HG03025 (cell line): ENCODE measurements around the gene COL23A1.

ENCODE experiments used
- ATAC-seq: cut with Tn5 transposase; IDR thresholded peaks from one replicate; pipeline ENCODE4 v1.9.1; 2021; ENCODE audit warnings: mild to moderate bottlenecking, moderate library complexity; ENCODE audit not compliant: unreplicated experiment, low FRiP score

COL23A1 gene

DNA sequence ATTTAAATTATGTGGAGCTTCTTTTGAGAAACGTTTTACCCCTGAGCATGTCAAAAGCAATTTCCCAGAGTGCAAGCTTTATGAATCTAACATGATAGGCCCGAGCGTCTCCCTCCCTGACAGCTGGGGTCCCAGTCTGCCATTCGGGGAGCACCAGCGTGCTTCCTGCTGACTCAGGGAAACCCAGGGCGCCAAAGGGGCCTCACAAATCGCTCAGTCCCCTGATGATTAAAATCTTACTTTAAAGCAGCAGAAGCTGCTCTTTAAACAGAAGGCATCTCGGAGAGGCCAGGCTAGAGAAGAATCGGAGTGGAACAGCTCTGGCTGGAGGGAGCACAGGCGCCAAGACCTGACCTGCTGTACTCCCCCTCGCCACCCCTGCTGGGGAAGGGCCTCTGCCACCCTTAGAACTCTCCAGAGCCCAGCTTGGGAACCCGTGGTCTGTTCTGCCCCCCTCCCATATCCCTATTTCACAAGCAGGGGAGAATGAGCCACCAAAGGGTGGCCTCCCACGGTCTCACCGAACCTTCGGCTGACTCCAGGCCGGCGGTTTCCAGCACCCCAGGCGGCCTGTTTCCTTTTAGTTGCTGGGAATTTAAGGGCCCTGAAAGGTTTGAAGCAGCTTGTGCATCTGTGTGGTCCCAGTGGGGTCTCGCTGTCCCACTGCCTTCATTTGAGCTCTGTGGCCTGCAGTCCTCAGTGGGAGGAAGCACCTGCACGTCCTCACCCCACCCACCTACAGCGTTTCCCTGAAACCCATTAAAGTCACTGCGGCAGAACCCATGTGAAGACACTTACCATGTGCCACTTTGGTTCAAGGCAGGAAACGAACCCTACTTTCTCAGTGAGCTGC lies 147.6 kb downstream of the COL23A1 start:
- ATAC-seq, result no peak

DNA sequence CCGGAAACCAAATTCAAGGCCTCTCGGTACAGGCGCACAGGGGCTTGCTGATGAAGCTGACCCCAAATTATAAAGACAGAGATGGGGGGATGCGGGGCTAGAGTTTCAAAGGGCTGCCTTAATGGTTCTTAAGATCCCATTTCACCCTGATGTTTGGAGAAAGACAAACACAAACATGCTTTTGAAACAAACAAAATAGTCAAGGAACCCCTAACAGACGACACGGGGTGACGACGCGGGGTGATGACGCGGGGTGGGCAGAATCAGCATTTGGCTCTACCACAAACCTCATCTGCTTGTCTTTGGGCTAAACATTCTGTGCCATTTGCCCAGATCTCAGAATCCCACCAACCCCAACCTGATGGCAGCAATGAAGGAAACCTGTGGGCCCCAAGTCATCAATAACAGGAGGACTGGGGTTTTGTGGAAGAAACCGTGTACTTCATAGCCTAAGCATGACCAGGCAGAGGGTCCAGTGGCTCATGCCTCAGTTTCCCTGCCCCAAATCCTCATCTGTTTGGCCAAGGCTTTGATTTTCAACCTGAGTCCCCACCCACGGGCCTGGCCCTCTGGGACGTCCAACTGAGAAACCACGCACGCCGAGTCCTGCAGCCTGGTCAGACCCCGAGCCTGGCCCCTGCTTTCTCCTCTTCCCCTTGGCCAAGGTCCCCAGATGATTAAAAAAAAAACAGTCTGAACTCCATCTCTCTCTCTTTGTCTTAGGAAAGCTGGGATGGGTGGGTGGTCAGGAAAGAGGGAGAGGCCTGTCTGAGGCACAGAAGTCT lies 148.5 kb downstream of the COL23A1 start:
- ATAC-seq, result no peak

DNA sequence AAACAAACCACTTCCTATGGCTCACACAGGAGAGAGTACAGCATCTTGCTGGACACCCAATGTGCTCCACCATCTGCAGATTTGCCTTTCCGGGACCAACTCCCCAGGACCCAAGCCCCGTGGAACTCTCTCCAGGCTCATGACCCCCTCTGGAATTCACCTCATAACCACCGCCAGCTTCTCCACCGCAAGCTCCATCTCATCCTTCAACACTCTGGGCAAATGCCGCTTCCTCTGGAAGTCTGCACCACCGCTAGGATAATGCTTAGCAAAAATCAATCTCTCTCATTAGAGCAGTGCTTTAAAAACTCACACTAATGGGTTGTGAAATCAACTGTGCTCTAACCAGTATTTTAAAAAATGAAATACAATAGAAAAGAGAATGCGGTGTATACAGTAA lies 150.0 kb downstream of the COL23A1 start:
- ATAC-seq, result no peak

DNA sequence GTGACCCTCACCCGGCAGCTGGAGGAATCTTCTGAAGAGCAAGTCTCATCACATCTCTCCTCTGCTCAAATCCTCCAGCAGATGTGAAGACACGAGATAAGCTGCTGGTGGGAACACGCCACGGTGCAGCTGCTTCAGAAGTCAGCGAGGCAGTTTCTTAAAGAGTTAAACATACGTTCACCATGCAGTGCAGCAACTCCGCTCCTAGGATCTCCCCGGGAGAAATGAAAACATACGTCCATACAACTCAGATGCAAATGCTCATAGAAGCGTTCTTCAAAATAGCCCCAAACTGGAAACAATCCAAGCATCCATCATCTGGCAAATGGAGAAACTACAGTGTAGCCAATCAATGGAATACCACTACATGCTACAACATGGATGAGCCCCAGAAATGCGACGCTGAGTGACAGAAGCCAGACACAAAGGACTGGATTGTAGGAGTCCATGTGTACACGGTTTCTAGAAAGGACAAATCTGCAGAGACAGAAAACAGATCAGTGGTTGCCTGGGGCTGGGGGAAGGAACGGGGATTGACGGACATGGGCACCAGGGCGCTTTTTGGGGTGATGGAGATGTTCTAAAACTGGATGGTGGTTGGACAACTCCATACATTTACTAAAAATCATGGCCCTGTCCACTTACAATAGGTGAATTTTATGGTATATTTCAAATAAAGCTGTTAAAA lies 150.6 kb downstream of the COL23A1 start:
- ATAC-seq, result no peak

DNA sequence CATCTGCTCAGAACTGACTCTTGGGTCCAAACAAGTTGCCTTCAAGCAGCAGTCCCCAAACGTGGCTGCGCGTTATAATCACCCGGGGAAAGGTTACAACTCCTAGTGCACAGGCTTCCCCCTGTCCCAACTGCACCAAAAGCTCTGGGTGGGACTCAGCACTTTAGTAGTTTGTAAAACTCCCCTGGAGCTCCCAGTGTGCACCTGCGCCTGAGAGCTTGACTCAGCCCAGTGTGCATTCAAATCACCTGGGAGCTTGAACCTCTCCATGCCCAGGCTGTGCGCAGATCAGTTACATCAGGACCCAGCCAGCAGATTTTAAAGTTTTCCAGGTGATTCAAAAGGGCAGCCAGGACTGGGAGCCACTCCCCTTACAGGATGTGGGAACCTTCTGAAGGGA lies 151.4 kb downstream of the COL23A1 start:
- no peak for ATAC-seq

DNA sequence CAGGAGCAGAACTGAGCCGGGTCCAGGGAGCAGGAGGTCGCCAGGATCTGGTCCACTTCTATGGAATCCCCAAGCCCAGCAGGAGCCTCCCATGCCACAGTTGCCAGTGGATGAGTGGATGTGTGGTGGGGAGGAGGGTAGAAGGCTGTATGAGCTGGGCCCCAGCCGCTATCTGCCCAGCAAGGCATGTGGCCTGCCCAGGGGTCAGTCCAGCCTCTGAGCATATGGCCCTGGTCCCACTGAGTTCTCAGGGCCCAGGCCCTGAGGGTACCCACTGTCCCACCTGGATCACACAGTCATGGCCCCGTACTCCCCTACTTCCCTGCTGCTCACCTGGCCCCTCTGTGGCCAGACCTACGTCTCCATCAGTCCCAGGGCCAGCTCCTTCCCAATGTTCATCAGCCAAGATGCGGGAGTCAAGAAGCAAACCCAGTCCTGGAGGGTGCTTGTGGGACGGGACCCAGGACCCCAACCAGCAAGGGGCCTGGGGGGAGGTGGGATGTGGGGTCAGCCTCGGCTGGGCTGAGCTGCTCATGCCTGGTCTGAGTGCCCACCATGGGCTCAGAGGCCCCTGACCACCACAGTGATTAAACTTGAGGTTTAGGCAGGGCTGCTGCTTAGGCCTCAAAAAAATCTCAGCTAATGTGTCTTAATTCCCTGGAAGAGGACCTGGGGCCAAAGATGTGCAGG lies 152.7 kb downstream of the COL23A1 start:
- no peak for ATAC-seq

DNA sequence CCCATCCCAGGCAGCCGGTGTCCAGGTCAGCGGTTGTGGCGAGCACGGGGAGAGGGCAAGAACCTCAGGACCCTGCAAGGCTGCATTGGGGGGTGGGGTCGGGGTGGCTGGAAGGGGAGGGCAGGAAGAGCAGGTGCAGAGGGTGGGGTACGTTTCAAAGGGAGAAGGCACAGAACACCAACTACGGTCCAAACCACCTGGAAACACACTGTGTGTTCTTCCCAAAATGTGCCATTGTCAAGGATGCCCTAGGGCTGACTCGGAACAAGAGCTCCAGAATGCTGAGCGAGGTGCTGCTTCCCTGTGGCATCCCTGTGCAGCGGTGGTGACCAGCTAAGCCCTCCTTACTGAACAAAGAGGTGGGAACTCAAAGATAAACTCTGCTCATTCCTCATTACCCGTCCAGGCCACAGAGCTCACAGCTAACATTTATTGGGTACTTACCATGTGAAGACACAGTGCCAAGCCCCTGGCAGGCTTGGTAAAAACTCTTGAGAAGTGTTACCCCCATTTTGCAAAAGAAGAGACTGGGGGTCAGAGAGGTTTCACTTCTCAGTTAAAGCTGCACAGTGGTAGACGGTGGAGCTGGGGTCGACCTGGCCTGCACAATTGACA lies 153.8 kb downstream of the COL23A1 start:
- ATAC-seq, result no peak

DNA sequence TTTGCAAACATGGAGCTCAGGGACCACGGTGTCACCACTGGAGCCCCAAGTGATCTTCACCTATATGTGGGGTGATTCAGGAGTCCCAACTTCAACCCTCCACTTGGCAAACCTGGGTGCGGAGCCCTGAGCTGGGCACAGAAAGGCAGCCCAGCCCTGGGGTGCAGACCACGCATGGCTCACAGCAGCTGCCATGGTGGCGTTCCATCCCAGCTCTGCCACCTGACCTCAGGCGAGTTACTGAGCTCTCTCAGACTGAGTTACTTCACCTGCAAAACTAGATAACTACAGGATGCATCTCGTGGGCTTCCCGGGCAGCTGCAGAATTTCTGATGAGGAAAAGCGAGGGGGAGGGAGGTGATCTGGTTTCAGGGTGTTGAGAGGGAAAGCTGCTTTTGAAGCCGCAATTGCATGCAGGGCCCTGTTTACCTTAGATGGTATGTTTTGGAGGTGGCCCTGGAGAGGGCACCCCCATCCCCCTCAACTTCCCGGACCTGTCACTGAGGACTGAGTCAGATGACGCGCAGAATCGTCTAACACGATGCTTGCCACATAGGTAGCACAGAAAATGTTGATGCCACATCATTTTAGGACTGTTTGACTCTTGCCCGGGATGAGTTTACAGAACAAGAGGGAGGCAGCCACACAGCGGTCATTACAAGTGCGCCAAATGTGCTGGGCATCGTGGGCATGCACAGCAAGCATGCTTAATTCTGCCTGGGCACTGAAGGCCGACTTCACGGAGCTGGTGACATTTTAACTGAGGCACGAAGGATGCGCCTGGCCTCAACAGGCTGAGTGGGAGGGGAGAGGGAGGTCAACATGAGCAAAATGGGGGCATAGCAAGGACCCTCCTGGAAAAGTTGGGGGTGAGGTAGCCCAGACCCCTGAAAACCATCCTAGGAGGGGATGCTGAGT lies 154.6 kb downstream of the COL23A1 start:
- no peak for ATAC-seq

DNA sequence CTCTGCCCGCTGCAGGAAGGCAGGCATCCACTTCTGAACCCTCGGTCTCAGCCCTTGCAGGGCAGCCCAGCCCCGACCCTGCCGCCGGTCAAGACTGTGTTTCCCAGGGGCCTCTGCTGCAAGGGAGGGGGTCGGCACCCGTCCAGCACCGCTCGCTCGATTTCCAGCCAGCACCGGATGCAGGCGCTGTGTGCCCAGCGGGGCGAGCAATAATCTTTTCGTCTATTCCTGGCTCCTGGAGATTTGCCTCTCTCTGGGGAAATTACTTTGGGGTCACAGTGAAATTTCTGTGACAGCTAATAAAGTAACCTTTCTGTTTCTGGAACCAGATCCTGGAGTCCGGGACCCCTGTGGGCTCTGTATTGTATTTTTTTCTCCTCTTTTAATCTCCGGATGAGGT lies 155.3 kb downstream of the COL23A1 start:
- no peak for ATAC-seq

DNA sequence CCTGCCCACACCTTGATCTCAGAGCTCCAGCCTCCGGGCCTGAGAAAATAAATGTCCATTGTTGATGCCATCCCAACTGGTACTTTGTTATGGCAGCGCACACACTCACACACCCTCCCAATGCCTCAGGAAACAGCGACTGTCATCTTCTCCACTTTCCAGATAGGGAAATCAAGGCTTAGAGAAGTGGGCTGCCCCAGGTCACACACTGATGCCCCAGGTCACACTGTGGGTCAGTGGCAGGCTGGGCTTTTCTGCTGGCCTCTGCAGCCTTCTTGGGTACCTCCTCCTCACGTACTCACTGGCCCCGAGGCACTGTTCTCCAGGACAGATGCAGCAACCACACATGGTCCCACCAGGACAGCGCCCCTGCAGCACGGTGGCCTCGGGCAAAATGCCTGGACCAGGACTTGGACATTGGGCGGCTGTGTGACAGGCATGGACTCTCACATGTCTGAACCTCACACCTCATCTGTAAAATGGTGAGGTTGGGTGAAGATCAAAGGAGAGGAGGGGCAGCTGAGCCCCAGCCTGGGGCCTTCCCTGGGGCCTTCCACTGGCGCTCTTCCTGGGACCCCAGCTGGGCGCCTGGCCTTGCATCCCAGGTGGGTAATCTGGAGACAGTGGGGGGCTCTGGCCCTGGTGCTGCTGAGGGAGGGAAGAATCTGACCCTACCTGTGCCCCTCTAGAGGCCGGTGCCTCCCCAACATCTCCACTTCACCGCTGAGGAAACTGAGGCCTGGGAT lies 156.0 kb downstream of the COL23A1 start:
- ATAC-seq, result no peak

DNA sequence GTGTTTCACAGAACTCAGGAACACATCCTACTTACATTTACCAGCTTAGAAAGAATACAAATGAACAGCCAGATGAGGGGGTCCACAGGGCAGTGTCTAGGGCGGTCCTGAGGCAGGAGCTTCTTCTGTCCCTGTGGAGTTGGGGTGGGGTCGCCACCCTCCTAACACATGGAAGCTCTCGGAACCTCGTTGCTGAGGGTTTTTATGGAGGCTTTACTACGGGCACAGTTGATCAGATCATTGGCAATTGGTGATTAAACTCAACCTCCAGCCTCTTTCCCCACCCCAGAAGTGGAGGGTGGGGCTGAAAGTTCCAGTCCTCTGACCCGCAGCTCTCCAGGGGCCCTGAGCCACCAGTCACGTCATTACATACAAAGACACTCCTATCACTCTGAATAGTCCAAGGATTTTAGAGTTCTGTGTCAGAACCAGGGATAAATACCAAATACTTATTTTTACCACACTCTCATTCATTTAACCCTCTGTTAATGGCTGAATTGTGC lies 156.9 kb downstream of the COL23A1 start:
- ATAC-seq, result no peak

DNA sequence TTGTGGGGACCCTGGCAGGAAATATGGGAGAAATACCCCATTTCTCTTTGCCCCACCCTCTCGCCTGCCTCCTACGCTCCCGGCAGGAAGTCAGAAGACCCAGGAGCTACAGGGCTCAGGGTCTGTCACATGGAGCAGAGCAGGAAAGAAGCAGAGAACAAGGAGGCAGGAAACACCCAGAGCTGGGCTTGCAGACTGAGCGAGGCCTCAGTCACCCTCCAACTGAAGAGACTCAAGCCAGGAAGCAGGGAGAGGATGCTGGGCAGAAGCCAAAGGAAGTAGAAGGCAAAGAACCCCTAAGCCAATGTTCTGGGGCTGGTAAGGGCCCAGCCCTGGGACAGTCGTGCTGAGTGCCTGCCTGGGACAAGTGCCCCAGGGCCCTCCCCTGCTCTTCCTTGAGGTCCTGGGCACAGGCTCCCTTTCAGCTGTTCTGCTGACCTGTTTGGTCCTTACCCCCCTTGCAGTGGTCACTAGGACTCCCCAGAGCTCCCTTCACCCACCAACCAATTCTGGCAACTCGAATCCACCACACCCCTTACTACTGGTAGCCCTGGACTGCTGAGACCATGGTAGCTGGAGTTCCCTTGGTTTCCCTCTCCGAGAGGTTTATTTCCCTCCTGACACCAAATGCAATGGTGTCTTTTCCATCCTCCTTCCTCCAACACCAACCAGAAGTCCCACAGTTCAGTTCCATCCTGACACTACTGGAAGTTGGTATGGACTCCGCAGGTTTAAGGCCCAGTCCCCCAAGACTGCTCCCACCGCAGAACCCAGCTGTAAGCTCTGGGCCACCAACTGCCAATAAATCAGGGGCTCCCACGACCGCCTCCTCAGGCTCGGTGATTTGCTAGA lies 157.5 kb downstream of the COL23A1 start:
- no peak for ATAC-seq

DNA sequence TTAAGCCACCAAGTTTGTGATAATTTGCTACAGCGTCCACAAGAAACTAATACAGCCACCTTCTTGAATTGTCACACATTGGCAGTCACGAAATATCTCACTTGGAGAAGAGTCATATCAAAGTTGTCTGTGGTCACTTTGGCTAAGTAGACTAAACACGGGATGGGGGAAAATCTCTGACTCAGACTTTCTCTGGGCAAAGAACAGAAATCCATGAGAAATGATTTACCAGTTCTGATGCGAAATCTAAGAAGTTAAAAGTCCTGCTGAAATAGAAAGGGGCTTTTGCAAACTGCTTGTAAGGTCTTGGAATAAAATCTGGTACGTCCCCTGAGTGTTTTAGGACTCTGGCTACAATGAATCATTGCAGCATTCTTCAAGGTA lies 158.4 kb downstream of the COL23A1 start:
- no peak for ATAC-seq

DNA sequence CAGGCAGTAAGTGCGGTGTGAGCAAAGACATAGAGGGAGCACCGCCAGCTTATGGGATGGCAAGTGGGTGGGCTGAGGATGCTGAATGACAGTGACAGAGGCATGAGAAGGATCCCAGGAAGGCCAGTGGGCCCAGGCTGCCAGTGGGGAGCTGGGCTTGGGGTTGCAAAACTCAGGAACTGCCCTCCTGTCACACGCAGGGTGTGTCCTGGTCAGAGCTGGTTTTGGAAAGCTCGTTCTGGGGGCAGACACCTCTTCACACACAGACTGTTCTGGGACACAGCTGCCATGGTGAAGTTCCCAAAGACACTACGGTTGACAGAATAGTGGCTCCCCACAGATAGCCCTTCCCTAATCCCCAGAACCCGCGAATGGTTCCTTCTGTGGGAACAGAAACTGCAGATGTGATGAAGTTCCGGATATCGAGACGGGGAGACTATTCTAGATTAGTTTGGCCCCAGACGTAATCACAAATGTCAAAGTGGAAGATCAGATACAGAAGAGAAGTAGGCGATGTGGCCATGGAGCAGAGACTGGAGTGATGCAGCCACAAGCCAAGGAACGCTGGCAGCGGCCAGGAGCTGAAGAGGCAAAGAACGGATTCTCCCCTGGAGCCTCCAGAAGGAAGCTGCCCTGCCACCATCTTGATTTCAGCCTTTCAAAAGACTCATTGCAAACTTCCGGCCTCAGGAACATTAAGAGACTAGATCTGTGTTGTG lies 159.0 kb downstream of the COL23A1 start:
- no peak for ATAC-seq

DNA sequence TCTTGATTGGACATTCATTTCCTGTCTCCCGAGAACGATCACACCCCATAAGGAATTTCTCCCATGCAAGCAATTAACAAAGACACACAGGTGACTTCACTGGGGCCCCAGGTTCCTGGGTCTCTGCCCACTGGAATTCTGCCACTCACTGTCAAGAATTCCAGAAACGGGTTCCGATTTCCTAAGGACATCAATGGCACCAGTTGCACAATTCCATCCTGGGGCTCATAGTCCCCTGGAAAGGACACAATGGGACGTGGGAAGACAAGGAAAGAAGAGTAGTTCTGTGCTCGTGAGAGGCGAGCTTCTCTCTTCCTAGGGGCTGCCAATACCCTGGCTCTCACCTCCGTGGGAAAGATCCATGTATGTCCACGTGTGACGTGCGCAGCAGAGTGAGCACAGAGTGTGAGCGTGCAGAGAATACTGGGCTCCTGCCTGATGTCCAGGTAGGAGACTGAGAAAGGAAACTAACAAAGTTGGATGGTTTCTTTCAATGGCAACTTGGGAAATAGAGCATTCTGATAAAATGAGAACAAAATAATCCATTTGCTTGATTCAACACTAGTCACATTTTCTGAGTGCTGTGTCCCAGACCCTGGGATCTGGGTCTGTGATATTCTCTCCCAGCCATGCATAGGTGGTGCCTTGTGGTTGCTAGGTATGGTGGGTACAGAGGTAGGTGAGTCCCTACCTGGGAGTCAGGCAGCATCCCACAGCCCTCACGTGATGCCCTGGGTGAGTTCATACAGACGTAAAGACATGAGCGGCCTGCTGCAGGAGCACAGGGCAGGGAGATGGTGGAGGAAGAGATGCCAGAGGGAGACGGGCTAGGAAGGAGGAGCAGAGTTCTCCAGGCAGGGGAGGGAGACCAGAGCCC lies 159.8 kb downstream of the COL23A1 start:
- ATAC-seq, result no peak
